ENCODE results near the gene ANKH.

DNA sequence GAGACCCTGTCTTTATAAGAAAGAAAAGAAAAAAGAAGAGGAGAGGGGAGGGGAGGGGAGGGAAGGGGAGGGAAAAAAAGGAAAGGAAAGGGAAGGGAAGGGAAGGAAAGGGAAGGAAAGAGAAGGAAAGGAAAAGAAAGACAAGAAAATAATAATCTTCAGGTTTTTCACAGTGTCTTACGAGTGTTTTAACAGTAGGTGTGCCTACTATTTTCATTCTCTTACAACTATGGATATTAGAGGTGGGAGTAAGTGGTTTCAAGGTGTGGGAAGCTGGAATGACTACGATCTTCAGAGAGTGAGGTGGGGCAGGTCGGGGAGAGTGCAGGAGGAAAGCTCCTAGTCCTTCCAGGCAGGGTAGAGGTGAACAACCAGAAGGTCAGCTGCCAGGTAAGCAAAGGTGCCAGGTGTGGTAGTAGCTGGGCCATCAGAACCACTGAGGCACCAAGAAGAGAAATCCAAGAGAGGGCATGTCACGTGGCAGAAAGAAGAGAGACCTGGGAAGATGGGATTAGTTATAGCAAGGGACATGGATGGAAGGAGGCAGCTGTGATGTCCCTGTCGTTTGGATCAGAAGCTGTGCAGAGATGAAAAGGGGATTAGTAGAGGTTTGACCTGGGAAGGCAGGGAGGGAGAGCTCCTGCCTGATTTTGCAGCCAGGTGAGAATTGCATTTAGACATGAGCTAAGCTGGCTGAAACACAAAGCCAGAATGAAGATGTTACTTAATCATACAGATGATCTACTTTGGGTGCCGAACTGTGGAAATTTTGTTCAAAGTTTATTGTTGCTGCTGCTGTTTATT, 111.6 kb downstream of the ANKH start:
- TF ChIP-seq, protein P1, sequence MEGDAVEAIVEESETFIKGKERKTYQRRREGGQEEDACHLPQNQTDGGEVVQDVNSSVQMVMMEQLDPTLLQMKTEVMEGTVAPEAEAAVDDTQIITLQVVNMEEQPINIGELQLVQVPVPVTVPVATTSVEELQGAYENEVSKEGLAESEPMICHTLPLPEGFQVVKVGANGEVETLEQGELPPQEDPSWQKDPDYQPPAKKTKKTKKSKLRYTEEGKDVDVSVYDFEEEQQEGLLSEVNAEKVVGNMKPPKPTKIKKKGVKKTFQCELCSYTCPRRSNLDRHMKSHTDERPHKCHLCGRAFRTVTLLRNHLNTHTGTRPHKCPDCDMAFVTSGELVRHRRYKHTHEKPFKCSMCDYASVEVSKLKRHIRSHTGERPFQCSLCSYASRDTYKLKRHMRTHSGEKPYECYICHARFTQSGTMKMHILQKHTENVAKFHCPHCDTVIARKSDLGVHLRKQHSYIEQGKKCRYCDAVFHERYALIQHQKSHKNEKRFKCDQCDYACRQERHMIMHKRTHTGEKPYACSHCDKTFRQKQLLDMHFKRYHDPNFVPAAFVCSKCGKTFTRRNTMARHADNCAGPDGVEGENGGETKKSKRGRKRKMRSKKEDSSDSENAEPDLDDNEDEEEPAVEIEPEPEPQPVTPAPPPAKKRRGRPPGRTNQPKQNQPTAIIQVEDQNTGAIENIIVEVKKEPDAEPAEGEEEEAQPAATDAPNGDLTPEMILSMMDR (IDR thresholded peaks at IDR 0.05) = no peak
- TF ChIP-seq POLR2A (IDR thresholded peaks at IDR 0.05) (no peak), POLR2AphosphoS5 (IDR thresholded peaks at IDR 0.05) (no peak)

Measured in prostate gland (tissue), 2 donors.